Central memory CD4-positive, alpha-beta T cell (primary cell): Measurements from ENCODE around the gene BLTP1.
"Not testable (repeated sequence)": the region's sequence is repeated elsewhere in the genome, so short reads cannot be mapped to it uniquely, and the experiment has no call there.

Source experiments
- DNase-seq: peaks from one replicate; pipeline ENCODE4 v3.0.0; 2022
- total RNA-seq, 3 experiments: gene quantifications; one replicate each; lab custom pipeline; 2026; lab: John Stamatoyannopoulos, UW

BLTP1 gene
- total RNA-seq, result 82.0 to 519 (median 381) reads per million in 3 experiments

DNA sequence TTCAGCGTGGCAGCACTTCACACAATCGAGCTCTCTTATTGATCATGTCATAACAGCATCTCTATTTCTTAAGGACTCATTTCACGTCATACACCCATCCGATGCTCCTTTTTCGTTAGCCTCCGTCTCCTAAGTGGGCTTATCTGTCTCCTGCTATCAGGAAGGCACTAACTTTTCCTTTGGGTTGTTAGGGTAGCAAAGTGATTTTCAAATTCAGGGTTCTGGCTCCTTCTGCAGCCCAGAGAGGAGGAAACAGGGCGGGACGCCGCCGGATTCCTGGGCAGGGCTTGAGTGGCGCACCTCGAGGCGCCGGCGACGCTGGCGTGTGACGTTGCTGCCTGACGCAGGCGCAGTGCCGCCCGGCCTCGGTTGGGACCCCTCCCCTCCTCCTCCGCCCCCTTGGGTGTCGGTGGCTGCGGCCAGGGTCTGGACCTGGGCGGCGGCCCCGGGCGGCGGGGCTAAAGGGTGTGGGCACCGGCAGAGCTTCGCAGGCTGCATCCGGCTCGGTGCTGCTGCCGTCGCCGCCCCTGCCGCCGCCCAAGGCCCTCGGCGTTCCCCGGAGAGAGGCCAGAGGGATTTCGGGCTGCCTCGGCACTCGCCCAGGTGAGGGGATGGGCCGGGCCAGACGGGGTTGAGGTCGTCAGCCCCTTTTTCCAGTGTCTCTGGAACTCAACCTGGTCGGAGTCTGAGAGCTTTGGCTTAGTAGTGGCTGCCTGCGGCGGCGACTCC, at the start of gene BLTP1:
BLTP1 (plus strand) TSS at position 350 of the 729 bp plus-strand sequence. CDS start 18,317 bp downstream, outside the sequence.
- DNase-seq, result peak; percentile 86

DNA sequence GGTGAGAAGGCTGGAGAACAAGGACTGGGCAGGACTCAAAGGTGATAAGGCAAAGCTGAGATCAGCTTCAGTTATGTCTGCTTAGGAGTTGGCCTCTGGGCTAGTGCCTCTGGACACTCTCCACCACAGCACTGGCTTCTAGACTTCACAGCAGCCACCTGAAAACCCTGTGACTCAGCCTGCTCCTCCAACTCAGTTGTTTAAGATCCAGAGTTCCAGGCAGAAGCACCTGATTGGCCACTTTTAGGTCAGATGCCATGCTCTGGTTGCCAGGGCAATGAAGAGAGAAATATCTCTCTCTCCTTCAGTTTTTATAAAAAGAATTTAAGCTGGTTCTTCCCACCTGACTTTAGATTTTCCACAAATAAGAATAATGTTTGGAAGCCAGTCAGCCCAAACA, 47.9 kb upstream of the BLTP1 start:
- DNase-seq, result no peak

DNA sequence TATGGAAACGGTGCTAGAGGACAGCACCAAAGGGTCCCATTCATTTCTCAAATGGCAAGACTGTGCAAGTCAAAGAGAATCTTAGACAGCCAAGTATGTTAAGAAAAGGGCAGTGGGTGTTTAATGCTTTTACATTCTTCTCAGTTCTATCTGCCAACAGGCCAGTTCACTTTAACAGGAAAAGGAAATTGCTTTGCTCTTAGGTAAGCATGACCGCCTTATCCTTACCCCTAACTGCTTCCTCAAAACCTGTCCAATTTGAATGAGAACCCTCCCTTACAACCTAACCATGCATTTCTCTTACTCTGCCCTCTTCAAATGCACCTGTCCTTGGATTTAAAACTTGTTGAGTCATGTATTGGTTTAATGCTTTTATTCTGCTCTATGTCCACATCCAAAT, 44.5 kb upstream of the BLTP1 start:
- DNase-seq, result no peak

- DNase-seq, result not testable (repeated sequence)
Measured at GRCh38 chr4:122110304-122110703, 41.8 kb upstream of the BLTP1 start.

DNA sequence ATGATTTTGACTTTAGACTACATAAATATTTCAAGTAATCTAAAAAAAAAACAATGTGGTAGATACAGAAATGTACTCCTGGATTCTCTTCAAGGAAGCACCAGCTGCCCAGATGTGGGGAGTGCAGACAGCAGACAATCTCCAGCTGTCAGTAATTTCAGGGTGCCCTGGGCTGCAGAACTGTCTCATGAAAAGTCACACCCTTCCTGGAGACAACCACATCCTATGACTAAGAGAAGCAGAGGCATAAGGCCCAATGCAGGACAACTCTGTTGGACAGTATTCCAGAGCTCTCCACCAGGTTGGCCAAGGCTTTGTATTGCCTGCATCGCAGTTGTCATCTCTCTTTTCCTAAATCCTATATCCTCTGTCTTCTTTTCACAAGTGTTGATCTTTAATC, 34.4 kb upstream of the BLTP1 start:
- DNase-seq, result peak; percentile 17

DNA sequence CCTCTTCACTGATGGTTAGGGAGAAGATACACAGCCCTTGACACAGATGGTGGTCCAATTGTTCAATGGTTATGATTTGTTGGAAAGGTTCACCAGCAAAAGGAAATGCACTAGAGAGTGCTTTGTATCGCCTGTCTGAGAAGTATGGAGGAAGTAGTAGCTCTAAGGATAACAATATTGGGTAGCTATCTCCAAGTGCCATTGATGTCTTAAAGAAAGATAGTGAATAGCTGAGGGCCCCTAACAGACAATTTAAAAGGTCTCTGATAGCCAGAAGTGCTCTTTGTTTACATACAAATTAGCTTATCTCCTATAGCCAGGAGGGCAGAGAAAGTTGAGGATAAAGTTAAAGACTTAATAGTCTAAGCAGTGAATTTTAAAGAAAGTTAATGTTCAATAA, 33.9 kb upstream of the BLTP1 start:
- DNase-seq, result no peak

- DNase-seq, result no peak
Measured at GRCh38 chr4:122119739-122120138, 32.4 kb upstream of the BLTP1 start.

DNA sequence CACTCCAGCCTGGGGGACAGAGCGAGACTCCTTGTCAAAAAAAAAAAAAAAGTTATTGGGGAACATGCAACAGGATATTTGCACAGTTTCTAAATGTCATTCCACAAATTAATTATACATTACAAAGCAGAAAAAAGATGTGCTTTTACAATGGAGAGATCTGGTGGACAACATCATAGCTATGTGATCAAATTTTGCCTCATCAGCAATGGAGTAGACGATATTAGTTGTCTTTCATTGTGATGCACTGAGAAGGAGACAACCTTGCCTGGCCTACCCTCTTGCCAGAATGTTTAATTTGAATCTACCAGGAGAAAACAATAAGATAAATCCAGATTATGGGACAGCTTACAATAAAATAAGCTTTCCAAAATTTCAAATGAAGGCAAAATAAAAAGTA, 30.5 kb upstream of the BLTP1 start:
- no peak for DNase-seq

- DNase-seq, result no peak
Measured at GRCh38 chr4:122122083-122122482, 30.0 kb upstream of the BLTP1 start.

DNA sequence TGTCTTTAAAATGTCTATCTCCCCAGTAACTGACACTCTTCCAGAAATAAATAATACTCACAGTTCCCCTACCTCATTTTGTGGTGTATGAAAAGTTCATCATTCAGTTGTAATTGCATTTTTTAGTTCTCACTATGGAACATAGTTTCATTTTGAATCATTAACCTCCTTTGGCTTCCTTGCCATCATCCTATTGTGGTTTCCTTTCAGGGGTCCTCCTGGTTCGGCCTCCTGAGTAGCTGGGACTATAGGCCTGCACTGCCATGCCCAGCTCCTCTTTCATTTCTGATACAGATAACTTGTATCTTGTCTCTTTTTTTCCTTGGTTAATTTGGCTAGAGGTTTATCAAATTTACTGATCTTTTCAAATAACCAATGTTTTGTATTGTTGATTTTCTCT, 23.1 kb upstream of the BLTP1 start:
- DNase-seq, result no peak

DNA sequence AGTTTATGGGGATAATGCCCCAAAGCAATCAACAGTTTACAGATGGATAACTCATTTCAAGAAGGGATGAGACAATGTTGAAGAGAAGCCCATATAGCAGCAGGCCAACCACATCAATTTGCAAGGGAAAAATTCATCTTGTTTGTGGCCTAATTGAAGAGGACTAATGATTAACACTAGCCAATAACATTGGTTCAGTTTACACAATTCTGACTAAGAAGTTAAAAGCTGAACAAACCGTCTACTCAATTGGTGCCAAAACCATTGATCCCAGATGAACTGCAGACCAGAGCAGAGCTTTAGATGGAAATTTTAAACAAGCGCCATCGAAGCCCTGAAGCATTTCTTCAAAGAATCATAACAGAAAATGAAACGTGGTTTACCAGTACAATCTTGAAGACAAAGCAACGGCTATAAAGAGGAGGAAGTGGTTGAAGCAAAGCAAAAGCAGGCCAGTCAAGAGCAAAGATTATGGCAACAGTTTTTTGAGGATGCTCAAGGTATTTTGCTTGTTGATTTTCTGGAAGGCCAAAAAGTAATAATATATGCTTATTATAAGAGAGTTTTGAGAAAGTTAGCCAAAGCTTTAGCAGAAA, 20.5 kb upstream of the BLTP1 start:
- peak; percentile 47 for DNase-seq

DNA sequence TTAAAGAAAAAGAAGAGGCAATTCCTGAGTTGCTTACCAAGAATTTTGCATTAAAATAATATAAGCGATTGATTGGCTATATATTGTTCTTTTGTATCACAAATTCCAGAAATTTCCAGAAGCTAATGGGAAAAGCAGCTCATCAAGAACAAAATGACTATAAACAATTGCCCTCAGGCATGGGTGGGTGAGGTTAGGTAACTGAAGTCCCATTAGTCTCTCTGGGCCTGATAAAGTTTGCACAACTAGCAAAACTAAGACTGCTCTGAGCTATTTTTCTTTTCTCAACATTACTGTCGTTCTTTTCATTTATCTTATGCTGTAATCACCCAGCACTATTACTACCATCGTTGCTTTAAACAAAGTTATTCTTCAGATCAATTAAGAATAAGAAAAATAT, 19.2 kb upstream of the BLTP1 start:
- DNase-seq, result no peak

- DNase-seq, result no peak
Measured at GRCh38 chr4:122139139-122139538, 13.0 kb upstream of the BLTP1 start.

DNA sequence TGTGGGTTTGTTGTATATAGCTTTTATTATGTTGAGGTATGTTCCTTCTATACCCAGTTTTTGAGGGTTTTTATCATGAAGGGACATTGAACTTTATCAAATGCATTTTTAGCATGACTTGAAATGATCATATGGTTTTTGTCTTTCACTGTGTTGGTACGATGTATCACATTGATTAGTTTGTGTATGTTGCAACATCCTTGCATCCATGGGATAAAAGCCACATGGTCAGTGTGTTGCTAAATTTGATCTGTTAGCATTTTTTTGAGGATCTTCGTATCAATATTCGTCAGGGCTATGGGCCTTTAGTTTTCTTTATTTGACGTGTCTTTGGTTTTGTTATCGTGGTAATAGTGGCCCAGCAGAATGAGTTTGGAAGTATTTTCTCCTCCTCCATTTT, 11.3 kb upstream of the BLTP1 start:
- no peak for DNase-seq

DNA sequence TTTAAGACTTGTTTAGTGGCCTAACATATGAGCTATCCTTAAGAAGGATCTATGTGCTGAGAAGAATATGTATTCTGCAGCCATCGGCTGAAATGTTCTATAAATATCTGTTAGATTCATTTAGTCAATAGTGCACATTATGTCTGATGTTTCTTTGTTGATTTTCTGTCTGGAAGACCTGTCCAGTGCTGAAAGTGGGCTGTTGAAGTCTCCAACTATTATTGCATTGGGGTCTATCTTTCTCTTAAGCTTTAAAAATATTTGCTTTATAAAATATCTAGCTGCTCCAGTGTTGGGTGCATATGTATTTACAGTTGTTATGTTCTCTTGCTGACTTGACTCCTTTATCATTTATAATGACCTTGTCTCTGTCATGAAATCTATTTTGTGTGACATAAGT, 9.4 kb upstream of the BLTP1 start:
- no peak for DNase-seq

- no peak for DNase-seq
Measured at GRCh38 chr4:122146652-122147051, 5.5 kb upstream of the BLTP1 start.

DNA sequence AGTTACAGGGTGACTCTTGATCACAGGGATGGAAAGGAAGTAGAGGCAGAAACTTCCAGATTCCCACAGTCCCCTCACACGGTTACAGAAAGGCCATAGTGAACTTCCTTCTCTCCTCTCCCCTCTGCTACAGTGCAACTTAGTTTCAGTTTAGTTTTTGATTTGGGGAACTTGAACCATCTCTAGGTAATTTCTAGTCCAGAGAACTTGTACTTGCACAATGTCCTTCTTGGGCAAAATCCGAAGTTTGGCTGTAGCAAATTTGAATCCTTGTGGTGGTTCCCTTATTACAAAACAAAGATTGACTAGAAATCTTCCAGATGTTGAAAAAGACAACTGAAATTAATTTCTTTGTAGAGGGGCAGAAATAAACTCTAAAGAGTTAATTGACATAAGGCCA, 1.2 kb upstream of the BLTP1 start:
- DNase-seq, result peak; percentile 13

- peak; percentile 32 for DNase-seq
Measured at GRCh38 chr4:122152711-122153226, 638 bp downstream of the BLTP1 start.

- peak; percentile 53 for DNase-seq
Measured at GRCh38 chr4:122156819-122157218, 4.7 kb downstream of the BLTP1 start.

DNA sequence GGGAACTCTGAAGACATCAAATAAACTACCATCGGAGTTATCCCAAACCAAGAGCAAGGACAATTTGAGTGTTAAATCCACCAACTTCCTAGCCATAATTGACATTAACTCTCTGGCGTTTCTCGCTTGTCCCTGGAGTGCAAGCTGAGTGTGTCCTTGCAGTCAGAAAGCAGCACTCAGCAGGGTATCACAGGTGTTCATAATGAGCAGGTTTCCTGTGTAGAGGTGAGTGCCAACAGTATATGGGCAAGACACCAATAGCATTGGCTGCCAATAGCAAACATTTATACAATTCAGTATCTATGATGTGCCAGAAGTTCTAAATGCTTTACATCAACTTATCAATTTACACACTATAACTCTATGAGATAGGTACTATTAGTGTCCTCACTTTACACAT, 11.2 kb downstream of the BLTP1 start:
- DNase-seq, result no peak

DNA sequence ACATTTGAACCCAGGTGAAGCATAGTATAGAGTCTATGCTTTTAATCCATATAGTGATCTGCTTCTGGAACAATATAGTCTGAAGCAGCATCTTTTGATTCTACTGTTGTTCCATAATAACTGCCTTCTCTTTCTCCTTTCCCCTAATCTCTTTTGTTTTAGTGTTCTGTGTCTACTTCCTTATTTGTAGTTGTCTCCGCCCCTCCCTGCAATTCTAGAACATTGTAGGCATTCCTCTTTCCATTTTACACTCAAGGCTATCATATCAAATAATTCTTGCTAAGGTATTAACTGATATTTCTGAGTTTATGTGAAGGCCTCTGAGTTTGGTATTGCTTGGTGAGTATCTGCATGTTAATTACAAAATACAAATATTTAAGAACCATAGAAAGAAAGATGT, 11.6 kb downstream of the BLTP1 start:
- no peak for DNase-seq

GRCh38 chr4:122167369-122167768, 15.2 kb downstream of the BLTP1 start:
- DNase-seq, result no peak

GRCh38 chr4:122170775-122171174, 18.6 kb downstream of the BLTP1 start:
- DNase-seq, result no peak

- no peak for DNase-seq
Measured at GRCh38 chr4:122171323-122171722, 19.2 kb downstream of the BLTP1 start.
